Measurements from ENCODE around the gene GOSR2. TPM values are rescaled to one million over a fixed set of nuclear protein-coding genes. Genes with fewer than 3 reads are reported as not detected.

GOSR2 gene
- total and polyA plus RNA-seq, 2 donors (not counting 3 experiments of a cell fraction or from before 2014, with no cell fraction given): 48.6 to 54.7 TPM

DNA sequence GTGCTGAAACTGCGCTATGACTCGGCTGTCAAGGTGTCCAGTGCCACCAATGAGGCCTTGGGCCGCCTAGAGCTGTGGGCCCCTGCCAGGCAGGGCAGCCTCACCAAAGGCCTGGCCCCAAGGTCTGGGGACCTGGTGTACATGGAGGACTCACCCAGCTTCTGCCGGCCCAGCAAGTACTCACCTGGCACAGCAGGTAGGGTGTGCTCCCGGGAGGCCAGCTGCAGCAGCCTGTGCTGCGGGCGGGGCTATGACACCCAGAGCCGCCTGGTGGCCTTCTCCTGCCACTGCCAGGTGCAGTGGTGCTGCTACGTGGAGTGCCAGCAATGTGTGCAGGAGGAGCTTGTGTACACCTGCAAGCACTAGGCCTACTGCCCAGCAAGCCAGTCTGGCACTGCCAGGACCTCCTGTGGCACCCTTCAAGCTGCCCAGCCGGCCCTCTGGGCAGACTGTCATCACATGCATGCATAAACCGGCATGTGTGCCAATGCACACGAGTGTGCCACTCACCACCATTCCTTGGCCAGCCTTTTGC lies 46.5 kb upstream of the GOSR2 start:
- ChIA-PET CTCF (interaction anchor here (1.0 to 1.1 kb wide), 2 partner anchors 34 to 65 kb away, joined by 3 read pairs; no protein-coding TSS in a partner anchor), POLR2A (no interaction called here)
- TF ChIP-seq POLR2A (IDR thresholded peaks at IDR 0.05; ENCODE audit: low read depth, low read length): no peak
- Histone ChIP-seq H2AFZ (ENCODE audit: low read depth, low read length) (no peak overlapping the region), H3K27me3 (ENCODE audit: control insufficient read depth in 2 of 2, insufficient read depth in 2 of 2, low read length in 2 of 2) (no peaks in the 10 kb centered on the region), H3K79me2 (ENCODE audit: control insufficient read depth, insufficient read depth, low read length) (no peaks in the 10 kb centered on the region), H3K36me3 (ENCODE audit: control insufficient read depth in 2 of 2, extremely low read depth in 1 of 2, insufficient read depth in 2 of 2, low read length in 2 of 2) (no peaks in the 10 kb centered on the region), H3K4me3 (replicated peaks in 1 of 3; ENCODE audit: insufficient read depth in 1 of 3, low read depth in 1 of 3, low read length in 3 of 3) (no peak overlapping the region), H3K4me1 (ENCODE audit: control insufficient read depth, extremely low read depth, insufficient read depth, low read length) (no peaks in the 10 kb centered on the region), H3K27ac (ENCODE audit: insufficient read depth, low read depth, low read length) (no peak overlapping the region), H4K20me1 (replicated peaks; ENCODE audit: control insufficient read depth, extremely low read depth, insufficient read depth, low read length) (no peaks in the 10 kb centered on the region), H3K9me3 (replicated peaks; ENCODE audit: control insufficient read depth, insufficient read depth, low read length) (no peaks in the 10 kb centered on the region), H3K9ac (replicated peaks; ENCODE audit: extremely low read depth, insufficient read depth, low read length) (no peak overlapping the region), H3K4me2 (ENCODE audit: insufficient read depth, low read length) (no peak overlapping the region), H3K9me1 (replicated peaks; ENCODE audit: control insufficient read depth, extremely low read depth, insufficient read depth, low read length) (no peaks in the 10 kb centered on the region)
- DNase-seq (ENCODE audit: low read depth, low spot score): no peak
- intact Hi-C loops (cut with micrococcal nuclease) (no loop called here), dilution Hi-C loops (cut with MboI; ENCODE audit: extremely low pct_ligation_motif_present, low sequenced_read_pairs) (no loop called here)
- FAIRE-seq: no peak
- BruUV-seq (replicated peaks): no TSS peak

DNA sequence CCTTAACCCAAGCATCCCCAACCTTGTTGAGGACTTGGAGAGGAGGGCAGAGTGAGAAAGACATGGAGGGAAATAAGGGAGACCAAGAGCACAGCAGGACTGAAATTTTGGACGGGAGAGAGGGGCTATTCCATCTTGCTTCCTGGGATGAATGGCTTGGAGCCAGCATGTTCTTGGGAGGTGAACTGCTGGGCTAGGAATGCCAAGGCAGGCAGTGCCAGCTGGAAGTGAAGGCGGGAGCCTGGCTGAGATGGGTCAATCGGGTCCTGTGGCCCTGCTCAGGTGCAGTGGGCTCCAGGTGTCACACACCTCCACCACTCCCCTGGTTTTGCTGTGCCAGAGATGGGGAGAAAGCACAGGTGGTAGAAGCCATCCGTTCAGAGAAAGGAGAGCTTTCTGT lies 46.0 kb upstream of the GOSR2 start:
- intact Hi-C loops (cut with micrococcal nuclease) (no loop called here), dilution Hi-C loops (cut with MboI; ENCODE audit: extremely low pct_ligation_motif_present, low sequenced_read_pairs) (no loop called here)
- FAIRE-seq (no peak), DNase-seq (ENCODE audit: low read depth, low spot score) (no peak)
- no peaks in the 10 kb centered on the region for H3K36me3 ChIP-seq (ENCODE audit: control insufficient read depth in 2 of 2, extremely low read depth in 1 of 2, insufficient read depth in 2 of 2, low read length in 2 of 2)
- no peaks in the 10 kb centered on the region for H3K79me2 ChIP-seq (ENCODE audit: control insufficient read depth, insufficient read depth, low read length)
- H3K4me3 ChIP-seq (replicated peaks in 1 of 3; ENCODE audit: insufficient read depth in 1 of 3, low read depth in 1 of 3, low read length in 3 of 3): no peak overlapping the region
- no peak overlapping the region for H3K4me2 ChIP-seq (ENCODE audit: insufficient read depth, low read length)
- no peaks in the 10 kb centered on the region for H3K9me3 ChIP-seq (replicated peaks; ENCODE audit: control insufficient read depth, insufficient read depth, low read length)
- H3K27me3 ChIP-seq (ENCODE audit: control insufficient read depth in 2 of 2, insufficient read depth in 2 of 2, low read length in 2 of 2): no peaks in the 10 kb centered on the region
- H4K20me1 ChIP-seq (replicated peaks; ENCODE audit: control insufficient read depth, extremely low read depth, insufficient read depth, low read length): no peaks in the 10 kb centered on the region
- H3K27ac ChIP-seq (ENCODE audit: insufficient read depth, low read depth, low read length): no peak overlapping the region
- no peak overlapping the region for H2AFZ ChIP-seq (ENCODE audit: low read depth, low read length)
- no peak overlapping the region for H3K9ac ChIP-seq (replicated peaks; ENCODE audit: extremely low read depth, insufficient read depth, low read length)
- no peaks in the 10 kb centered on the region for H3K4me1 ChIP-seq (ENCODE audit: control insufficient read depth, extremely low read depth, insufficient read depth, low read length)
- TF ChIP-seq, protein P1, sequence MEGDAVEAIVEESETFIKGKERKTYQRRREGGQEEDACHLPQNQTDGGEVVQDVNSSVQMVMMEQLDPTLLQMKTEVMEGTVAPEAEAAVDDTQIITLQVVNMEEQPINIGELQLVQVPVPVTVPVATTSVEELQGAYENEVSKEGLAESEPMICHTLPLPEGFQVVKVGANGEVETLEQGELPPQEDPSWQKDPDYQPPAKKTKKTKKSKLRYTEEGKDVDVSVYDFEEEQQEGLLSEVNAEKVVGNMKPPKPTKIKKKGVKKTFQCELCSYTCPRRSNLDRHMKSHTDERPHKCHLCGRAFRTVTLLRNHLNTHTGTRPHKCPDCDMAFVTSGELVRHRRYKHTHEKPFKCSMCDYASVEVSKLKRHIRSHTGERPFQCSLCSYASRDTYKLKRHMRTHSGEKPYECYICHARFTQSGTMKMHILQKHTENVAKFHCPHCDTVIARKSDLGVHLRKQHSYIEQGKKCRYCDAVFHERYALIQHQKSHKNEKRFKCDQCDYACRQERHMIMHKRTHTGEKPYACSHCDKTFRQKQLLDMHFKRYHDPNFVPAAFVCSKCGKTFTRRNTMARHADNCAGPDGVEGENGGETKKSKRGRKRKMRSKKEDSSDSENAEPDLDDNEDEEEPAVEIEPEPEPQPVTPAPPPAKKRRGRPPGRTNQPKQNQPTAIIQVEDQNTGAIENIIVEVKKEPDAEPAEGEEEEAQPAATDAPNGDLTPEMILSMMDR (IDR thresholded peaks at IDR 0.05; ENCODE audit: extremely low read depth in 1 of 2, insufficient read depth in 1 of 2, low read depth in 1 of 2, low read length in 2 of 2): no peak
- TF ChIP-seq GATA2 (IDR thresholded peaks at IDR 0.05; ENCODE audit: insufficient read depth, insufficient read length, low read depth, low read length): no peak
- TF ChIP-seq POLR2A (IDR thresholded peaks at IDR 0.05; ENCODE audit: low read depth, low read length): no peak
- H3K9me1 ChIP-seq (replicated peaks; ENCODE audit: control insufficient read depth, extremely low read depth, insufficient read depth, low read length): no peaks in the 10 kb centered on the region
- no TSS peak for BruUV-seq (replicated peaks)
- POLR2A ChIA-PET: no interaction called here
- CTCF ChIA-PET: interaction anchor here (1.0 to 2.4 kb wide), 3 partner anchors 35 to 65 kb away, joined by 3 to 12 read pairs (median 3); no protein-coding TSS in a partner anchor
